ENCODE results near the gene CPVL.

DNA sequence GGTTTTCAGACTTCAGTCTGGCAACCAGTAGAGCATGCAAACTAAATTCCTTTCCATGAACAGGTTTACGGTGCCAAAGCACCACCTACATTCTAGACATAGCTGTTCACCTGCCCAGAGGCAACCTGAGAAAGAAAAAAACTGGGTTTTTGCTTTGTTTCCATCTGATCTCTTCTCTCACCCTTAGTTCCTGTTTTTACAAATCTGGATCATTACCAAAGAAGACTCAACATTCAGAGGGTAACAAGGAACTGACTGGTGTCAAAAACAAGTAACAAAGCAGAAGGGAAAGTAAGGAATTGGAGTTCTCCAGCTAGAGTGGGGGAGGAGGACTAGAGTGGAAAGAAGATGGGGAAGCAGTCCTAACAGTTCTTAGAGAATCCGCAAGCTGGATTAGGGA is 36.4 kb downstream of the CPVL start:
- TF ChIP-seq, protein P1, sequence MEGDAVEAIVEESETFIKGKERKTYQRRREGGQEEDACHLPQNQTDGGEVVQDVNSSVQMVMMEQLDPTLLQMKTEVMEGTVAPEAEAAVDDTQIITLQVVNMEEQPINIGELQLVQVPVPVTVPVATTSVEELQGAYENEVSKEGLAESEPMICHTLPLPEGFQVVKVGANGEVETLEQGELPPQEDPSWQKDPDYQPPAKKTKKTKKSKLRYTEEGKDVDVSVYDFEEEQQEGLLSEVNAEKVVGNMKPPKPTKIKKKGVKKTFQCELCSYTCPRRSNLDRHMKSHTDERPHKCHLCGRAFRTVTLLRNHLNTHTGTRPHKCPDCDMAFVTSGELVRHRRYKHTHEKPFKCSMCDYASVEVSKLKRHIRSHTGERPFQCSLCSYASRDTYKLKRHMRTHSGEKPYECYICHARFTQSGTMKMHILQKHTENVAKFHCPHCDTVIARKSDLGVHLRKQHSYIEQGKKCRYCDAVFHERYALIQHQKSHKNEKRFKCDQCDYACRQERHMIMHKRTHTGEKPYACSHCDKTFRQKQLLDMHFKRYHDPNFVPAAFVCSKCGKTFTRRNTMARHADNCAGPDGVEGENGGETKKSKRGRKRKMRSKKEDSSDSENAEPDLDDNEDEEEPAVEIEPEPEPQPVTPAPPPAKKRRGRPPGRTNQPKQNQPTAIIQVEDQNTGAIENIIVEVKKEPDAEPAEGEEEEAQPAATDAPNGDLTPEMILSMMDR (IDR thresholded peaks at IDR 0.05), result no peak
- TF ChIP-seq EZH2 (IDR thresholded peaks at IDR 0.05), result no peak

All from neural progenitor cell (in vitro differentiated cells).